ENCODE results near the gene CNTNAP3.
"Not testable (repeated sequence)": the region's sequence is repeated elsewhere in the genome, so short reads cannot be mapped to it uniquely, and the experiment has no call there.

CNTNAP3 gene

DNA sequence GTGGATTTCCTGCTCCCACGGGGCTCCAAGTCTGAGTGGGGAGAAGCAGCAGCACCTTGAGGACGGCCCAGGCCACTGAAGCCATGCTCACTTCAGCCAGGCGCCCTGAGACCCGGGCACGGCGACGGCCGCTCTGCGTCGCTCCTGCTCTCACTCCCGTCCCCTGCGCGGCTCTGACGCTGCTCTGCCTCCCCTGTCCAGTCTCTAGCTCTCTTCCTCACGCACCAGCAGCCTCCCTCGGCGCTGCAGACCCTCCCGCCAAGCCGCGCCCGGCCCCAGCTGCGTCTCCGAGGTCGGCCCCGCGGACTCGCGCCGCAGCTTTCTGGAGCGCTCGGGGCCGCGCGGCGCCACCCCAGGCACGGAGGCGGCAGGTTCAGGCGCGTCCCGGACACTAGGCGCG lies at the start of gene CNTNAP3:
Gene CNTNAP3, minus strand, starts transcription at position 188 of the 400 bp plus-strand sequence. Its CDS starts 103 bp downstream, at position 85.
- not testable (repeated sequence) for DNase-seq (ENCODE audit: low spot score)

- DNase-seq (ENCODE audit: low spot score): not testable (repeated sequence)
These were observed 8.0 kb downstream of the CNTNAP3 start for GRCh38 chr9:39279995-39280394.

GRCh38 chr9:39242513-39242912 lies 45.5 kb downstream of the CNTNAP3 start:
- not testable (repeated sequence) for DNase-seq (ENCODE audit: low spot score)

DNA sequence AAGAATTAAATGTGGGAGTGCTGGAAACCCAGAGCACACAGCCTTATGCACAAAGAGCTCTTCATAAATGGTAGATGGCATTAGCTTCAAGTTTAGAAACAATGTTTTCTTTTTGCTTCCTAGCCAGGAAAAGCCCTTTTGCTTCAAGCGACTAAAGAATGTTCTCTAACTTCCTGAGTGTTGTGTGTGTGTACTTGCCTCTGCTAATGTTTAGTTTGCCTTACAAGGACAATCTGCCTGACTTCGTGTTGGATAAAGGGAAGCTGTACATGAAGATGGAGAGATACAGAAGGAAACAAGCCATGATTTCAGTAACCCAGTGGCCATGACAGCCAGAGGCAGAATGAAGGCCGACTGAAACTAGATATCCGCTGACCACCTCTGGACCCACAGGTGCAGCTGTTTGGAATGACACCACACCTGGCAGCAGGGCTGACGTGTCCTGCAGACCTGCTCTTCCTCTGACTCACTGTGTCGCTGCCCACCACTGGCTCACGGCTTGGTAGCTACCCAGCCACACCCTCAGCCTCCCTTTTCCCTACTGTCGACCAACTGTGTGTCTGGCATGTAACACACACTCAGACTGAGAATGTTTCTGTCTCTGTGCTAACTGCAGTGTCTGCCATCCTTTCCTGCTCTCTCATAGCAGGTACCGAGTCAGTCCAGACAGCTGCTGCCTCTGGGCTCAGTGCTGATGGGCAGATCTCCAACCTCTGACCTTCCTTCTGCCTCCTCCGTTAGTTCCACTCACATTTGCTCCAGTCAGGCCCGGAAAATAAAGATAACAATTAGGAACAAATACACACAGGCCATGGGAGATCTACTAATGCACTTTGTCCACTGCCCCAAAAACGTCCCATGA lies 55.6 kb downstream of the CNTNAP3 start:
- not testable (repeated sequence) for DNase-seq (ENCODE audit: low spot score)

DNA sequence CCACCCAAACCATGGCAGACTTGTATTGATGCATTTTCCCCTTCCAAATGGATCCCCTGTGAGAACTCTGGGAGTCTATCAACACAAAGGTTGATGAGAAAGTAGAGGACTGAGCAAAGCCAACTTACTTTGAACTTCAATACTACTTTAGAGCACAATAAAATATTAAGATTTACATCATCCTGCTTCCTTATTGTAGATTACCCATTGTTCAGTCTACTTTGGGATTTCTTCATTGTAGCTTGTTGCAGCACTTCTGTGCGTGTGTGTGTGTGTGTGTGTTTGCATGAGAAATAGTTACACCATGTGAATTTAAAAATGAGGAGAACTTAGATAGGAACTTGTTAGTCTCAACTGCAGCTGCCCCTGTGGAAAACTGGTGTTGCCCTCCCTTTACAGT lies 72.0 kb downstream of the CNTNAP3 start:
- not testable (repeated sequence) for DNase-seq (ENCODE audit: low spot score)

- DNase-seq (ENCODE audit: low spot score): not testable (repeated sequence)
These were observed 78.2 kb downstream of the CNTNAP3 start for GRCh38 chr9:39209773-39210172.

- DNase-seq (ENCODE audit: low spot score): not testable (repeated sequence)
These were observed 81.3 kb downstream of the CNTNAP3 start for GRCh38 chr9:39206643-39207042.

- DNase-seq (ENCODE audit: low spot score): not testable (repeated sequence)
These were observed 82.1 kb downstream of the CNTNAP3 start for GRCh38 chr9:39205842-39206241.

- DNase-seq (ENCODE audit: low spot score): not testable (repeated sequence)
These were observed 87.6 kb downstream of the CNTNAP3 start for GRCh38 chr9:39200412-39200811.

- not testable (repeated sequence) for DNase-seq (ENCODE audit: low spot score)
These were observed 89.8 kb downstream of the CNTNAP3 start for GRCh38 chr9:39198000-39198709.

DNA sequence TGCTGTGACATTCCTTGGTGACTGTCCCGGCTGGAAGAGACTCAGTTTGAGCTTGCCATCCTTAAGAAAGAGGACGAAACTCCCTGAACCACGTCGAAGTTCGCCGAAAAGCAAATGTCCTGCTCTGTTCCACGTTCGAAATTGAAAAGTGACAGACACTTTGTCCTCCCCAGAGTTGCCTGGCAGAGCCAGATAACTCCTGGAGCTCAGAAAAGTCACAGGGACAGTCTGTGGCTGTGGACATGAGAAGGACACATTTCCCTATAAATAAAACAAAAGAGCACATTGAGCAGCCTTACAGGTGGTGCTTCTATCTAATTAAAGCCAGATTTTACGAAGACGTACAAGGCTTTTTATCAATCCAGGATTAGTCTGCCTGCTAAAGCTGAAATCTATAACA lies 116.6 kb downstream of the CNTNAP3 start:
- not testable (repeated sequence) for DNase-seq (ENCODE audit: low spot score)

DNA sequence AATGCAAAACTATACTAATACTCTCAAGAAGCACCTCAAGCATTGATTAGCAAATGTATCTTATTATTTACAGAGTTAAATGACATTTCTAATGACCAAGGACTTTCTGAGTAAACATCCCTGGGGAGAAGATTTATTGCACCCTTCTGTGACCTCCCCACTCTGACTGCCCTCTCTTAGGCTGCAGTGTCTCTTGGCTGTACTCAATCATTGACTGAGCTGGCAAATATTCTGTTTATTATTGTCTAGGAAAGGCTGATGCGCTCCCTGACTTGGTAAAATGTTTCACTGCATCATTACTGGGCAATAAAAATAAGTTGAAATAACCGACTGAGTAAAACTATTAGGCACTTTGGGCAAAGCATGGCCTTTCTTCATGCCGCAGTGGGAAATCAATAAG lies 130.3 kb downstream of the CNTNAP3 start:
- not testable (repeated sequence) for DNase-seq (ENCODE audit: low spot score)

DNA sequence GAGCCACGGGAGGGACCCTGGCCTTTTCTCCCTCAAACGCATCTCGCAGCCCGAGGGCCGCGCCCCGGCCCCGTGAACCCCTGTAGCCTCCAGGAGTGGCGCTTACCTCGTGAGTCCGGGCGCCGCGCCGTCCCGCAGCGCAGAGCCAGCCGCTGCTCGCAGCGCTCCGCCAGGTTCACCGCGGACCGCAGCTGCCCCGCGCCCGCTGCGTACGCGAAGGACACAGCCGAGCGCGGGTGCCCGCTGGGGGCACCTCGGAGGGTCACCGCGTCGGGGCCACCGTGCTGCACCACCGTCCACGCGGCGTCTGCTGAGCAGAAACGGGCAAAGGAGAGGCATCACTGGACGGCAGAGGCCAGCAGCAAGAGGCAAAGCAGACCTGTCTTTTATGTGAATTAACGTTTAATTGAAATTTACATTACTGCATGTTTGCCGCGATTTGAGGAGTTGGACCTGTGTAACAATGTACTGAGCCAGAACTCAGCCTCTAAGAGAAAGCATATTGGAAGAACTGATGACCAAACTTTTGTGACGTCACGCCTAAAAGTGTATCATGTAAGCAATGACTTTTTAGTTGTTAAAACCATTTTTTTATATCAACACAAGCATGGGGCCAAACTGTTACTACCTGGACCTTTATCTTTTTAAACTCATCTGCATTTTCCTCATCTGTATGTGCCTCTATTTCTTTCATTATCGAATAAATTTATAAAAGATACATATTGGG lies 155.0 kb downstream of the CNTNAP3 start:
- not testable (repeated sequence) for DNase-seq (ENCODE audit: low spot score)

GRCh38 chr9:39121401-39121800 lies 166.6 kb downstream of the CNTNAP3 start:
- not testable (repeated sequence) for DNase-seq (ENCODE audit: low spot score)

DNA sequence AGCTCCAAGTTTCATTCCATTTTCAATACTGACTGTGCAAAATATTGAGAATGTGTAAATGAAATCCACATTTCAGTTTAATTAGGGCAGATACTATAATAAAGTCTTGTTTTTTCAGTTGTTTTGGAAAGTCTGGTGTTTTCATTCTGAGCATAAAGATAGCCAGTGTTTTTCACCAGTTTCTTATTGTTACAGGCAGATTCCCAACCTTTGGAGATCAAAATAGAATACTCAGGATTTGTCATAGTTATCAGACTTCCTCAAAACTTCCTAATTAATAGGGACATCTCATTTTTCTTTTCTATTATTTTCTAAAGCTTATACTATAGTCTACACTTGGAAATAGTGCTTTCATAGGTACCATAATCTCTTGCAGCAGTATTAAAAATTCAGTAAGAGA lies 176.2 kb downstream of the CNTNAP3 start:
- not testable (repeated sequence) for DNase-seq (ENCODE audit: low spot score)

- DNase-seq (ENCODE audit: low spot score): no peak
These were observed 179.8 kb downstream of the CNTNAP3 start for GRCh38 chr9:39108145-39108544.

- not testable (repeated sequence) for DNase-seq (ENCODE audit: low spot score)
These were observed 190.8 kb downstream of the CNTNAP3 start for GRCh38 chr9:39097208-39097607.

GRCh38 chr9:39085311-39085710 lies 202.7 kb downstream of the CNTNAP3 start:
- not testable (repeated sequence) for DNase-seq (ENCODE audit: low spot score)

DNA sequence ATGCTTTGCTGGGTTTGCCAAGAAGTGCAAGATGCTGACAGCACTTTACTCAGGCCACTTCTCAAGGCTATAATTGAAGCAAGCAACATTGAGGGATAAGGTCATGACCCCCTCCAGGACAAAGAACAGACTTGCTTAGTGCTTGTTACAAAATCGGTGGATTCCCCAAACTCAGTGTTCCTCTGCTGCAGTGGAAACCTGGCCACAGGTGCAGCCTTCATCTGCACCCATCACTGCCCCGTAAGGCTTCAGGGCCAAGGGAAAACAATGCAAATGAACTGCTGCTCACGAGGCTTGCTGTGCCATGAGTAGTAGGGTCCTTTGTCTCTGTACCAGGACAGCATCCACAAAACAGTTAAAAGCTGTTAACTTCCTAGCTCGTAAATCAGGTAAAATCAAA lies 205.4 kb downstream of the CNTNAP3 start:
- not testable (repeated sequence) for DNase-seq (ENCODE audit: low spot score)

- DNase-seq (ENCODE audit: low spot score): not testable (repeated sequence)
These were observed 207.9 kb downstream of the CNTNAP3 start for GRCh38 chr9:39080081-39080480.

GRCh38 chr9:39078621-39079256 lies 209.2 kb downstream of the CNTNAP3 start:
- peak; percentile 20 for DNase-seq (ENCODE audit: low spot score)

DNA sequence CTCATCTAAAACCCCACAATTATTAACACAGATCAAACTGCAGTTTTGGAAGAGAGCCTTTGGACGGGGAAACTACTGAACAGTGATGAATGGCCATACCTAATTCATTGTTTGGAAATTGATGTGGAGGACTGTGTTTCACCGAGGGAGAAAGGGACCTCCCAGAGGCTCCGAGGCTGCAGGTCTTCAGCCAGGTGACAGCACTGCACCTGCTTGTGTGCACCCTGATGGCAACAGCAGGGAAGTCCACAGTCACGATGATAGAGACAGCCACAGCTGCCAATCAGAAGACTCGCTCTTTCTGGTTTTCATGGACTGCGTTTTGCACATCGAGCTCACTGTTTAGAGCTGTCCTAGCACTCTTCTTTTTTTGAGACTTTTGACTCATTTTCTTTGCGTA lies 214.4 kb downstream of the CNTNAP3 start:
- DNase-seq (ENCODE audit: low spot score): not testable (repeated sequence)
